ENCODE results near the gene PRAME. TPM values are rescaled to one million over a fixed set of nuclear protein-coding genes. Genes with fewer than 3 reads are reported as not detected.
"Not testable (repeated sequence)": the region's sequence is repeated elsewhere in the genome, so short reads cannot be mapped to it uniquely, and the experiment has no call there.

PRAME gene
- total and polyA plus RNA-seq, 2 experiments from 2014 or later = not detected

GRCh38 chr22:22512951-22513350, 46.1 kb downstream of the PRAME start:
- H3K9me2 ChIP-seq (replicated peaks; ENCODE audit: insufficient read depth) = no peaks in the 10 kb centered on the region
- H3K4me2 ChIP-seq = no peak overlapping the region
- H3K36me3 ChIP-seq (replicated peaks; ENCODE audit: insufficient read depth, low read depth) = no peaks in the 10 kb centered on the region
- H3K4me1 ChIP-seq (ENCODE audit: insufficient read depth) = no peaks in the 10 kb centered on the region
- 85% methylated on average over 5 of the region's 5 CpGs for WGBS (ENCODE audit: low lambda C conversion rate, missing lambda C conversion rate)
- no peaks in the 10 kb centered on the region for H3K9me3 ChIP-seq (ENCODE audit: low read depth)
- H3K27ac ChIP-seq = no peak overlapping the region
- no peaks in the 10 kb centered on the region for H3K27me3 ChIP-seq
- no peaks in the 10 kb centered on the region for H3K79me2 ChIP-seq
- TF ChIP-seq EZH2 (IDR thresholded peaks at IDR 0.05; ENCODE audit: borderline replicate concordance) = no peak
- no peak for TF ChIP-seq CTCF (IDR thresholded peaks at IDR 0.05; ENCODE audit: poor library complexity)
- no peak for TF ChIP-seq EZH2phosphoT487 (IDR thresholded peaks at IDR 0.05; ENCODE audit: low read depth, severe bottlenecking, unreplicated experiment)
- no peak overlapping the region for H2AFZ ChIP-seq
- H4K20me1 ChIP-seq (ENCODE audit: insufficient read depth, poor library complexity, severe bottlenecking) = no peaks in the 10 kb centered on the region
- no peak for DNase-seq (ENCODE audit: low spot score)
- H3K4me3 ChIP-seq = no peak overlapping the region

GRCh38 chr22:22510833-22511232, 48.2 kb downstream of the PRAME start:
- H4K20me1 ChIP-seq (ENCODE audit: insufficient read depth, poor library complexity, severe bottlenecking); H3K4me2 ChIP-seq; H3K9me2 ChIP-seq (replicated peaks; ENCODE audit: insufficient read depth); H3K9me3 ChIP-seq (ENCODE audit: low read depth); H3K4me3 ChIP-seq; H3K79me2 ChIP-seq; H2AFZ ChIP-seq; H3K36me3 ChIP-seq (replicated peaks; ENCODE audit: insufficient read depth, low read depth); H3K4me1 ChIP-seq (ENCODE audit: insufficient read depth); DNase-seq (ENCODE audit: low spot score); H3K27ac ChIP-seq; H3K27me3 ChIP-seq: not testable (repeated sequence)
- 92% methylated on average over 7 of the region's 7 CpGs for WGBS (ENCODE audit: low lambda C conversion rate, missing lambda C conversion rate)

GRCh38 chr22:22509912-22510311, 49.2 kb downstream of the PRAME start:
- not testable (repeated sequence) for H2AFZ ChIP-seq; H3K27me3 ChIP-seq; H3K4me1 ChIP-seq (ENCODE audit: insufficient read depth); DNase-seq (ENCODE audit: low spot score); H4K20me1 ChIP-seq (ENCODE audit: insufficient read depth, poor library complexity, severe bottlenecking); H3K36me3 ChIP-seq (replicated peaks; ENCODE audit: insufficient read depth, low read depth); H3K4me3 ChIP-seq; H3K4me2 ChIP-seq; H3K9me3 ChIP-seq (ENCODE audit: low read depth); H3K27ac ChIP-seq; H3K79me2 ChIP-seq; H3K9me2 ChIP-seq (replicated peaks; ENCODE audit: insufficient read depth)
- WGBS (ENCODE audit: low lambda C conversion rate, missing lambda C conversion rate) = 94% methylated on average over 6 of the region's 6 CpGs

- H4K20me1 ChIP-seq (ENCODE audit: insufficient read depth, poor library complexity, severe bottlenecking) = no peaks in the 10 kb centered on the region
- peak within 1 kb of the TSS; percentile 98 for H3K4me2 ChIP-seq
- no peaks in the 10 kb centered on the region for H3K9me3 ChIP-seq (ENCODE audit: low read depth)
- no peaks in the 10 kb centered on the region for H3K27me3 ChIP-seq
- H3K4me3 ChIP-seq = peak within 1 kb of the TSS; percentile 94
- 3% methylated on average over 54 of the region's 72 CpGs for WGBS (ENCODE audit: low lambda C conversion rate, missing lambda C conversion rate)
- no peaks in the 10 kb centered on the region for H3K4me1 ChIP-seq (ENCODE audit: insufficient read depth)
- TF ChIP-seq EZH2phosphoT487 (IDR thresholded peaks at IDR 0.05; ENCODE audit: low read depth, severe bottlenecking, unreplicated experiment) (no peak), CTCF (IDR thresholded peaks at IDR 0.05; ENCODE audit: poor library complexity) (peak; percentile 80)
- H2AFZ ChIP-seq = peak within 1 kb of the TSS; percentile 95
- H3K36me3 ChIP-seq (replicated peaks; ENCODE audit: insufficient read depth, low read depth) = no peaks in the 10 kb centered on the region
- peak within 1 kb of the TSS; percentile 78 for H3K27ac ChIP-seq
- peak; percentile 94 for DNase-seq (ENCODE audit: low spot score)
- H3K9me2 ChIP-seq (replicated peaks; ENCODE audit: insufficient read depth) = no peaks in the 10 kb centered on the region
- peaks cover 7% of the 10 kb centered on the region for H3K79me2 ChIP-seq
Measured at GRCh38 chr22:22508274-22509176, 50.5 kb downstream of the PRAME start, which contains the start of gene ZNF280B. TSS of gene ZNF280B (minus strand) at chr22:22508742. CDS start at chr22:22489398, 19,344 bp downstream.

Data from hepatocyte (in vitro differentiated cells).